T-cell (primary cell): ENCODE data around the gene RBM20. TPM values are rescaled to one million over a fixed set of nuclear protein-coding genes. Genes with fewer than 3 reads are reported as not detected.
A peak's percentile ranks its signal among the peaks of the same experiment; 100 is the strongest.

Experiments used
- ATAC-seq, 4 experiments: fragments of 200-7000 bp in 3 of 4; fragments of 150-1000 bp in 1 of 4; cut with Tn5 transposase; replicated peaks in 1 of 4; 1 replicate in 3 of 4; 2 replicates in 1 of 4; pipeline ENCODE4 v1.10.0; 2021; ENCODE audit warnings: moderate library complexity in 3 of 4, mild to moderate bottlenecking in 2 of 4, moderate number of reproducible peaks in 1 of 4
- CTCF ChIA-PET, 2 donors: fragments of 300-600 bp; sonication (Branson Sonifier 250); formaldehyde crosslinking; loops; one replicate each; lab custom pipeline; 2022; ENCODE audit warnings: antibody characterized with exemption in 2 of 2; lab: Charles Lee
- POLR2A ChIA-PET, 2 donors: fragments of 300-600 bp; sonication (Branson Sonifier 250); formaldehyde crosslinking; loops; one replicate each; lab custom pipeline; 2022; ENCODE audit warnings: antibody characterized with exemption in 2 of 2; lab: Charles Lee
- DNase-seq, 35 experiments: peaks; one replicate each; pipeline versions ENCODE4 v3.0.0 to v3.0.0-alpha.2; 2013 to 2023
- H3K27ac ChIP-seq: one replicate; pipeline ENCODE4 v1.5.1; 2013; ENCODE audit warnings: low read length
- H3K27me3 ChIP-seq, 2 experiments: replicated peaks in 1 of 2; 1 replicate in 1 of 2; 2 replicates in 1 of 2; pipeline versions ENCODE4 v1.6.1 to v1.7.0; 2013; ENCODE audit warnings: low read length in 1 of 2, mixed read lengths in 1 of 2; ENCODE audit not compliant: control insufficient read depth in 2 of 2, insufficient read depth in 2 of 2; ENCODE audit errors: extremely low read depth in 1 of 2
- H3K36me3 ChIP-seq, 2 donors: 1 replicate in 1 of 2; 2 replicates in 1 of 2; pipeline versions ENCODE4 v1.6.1 to v1.7.0; 2013; ENCODE audit warnings: low read length in 1 of 2; ENCODE audit not compliant: control insufficient read depth in 2 of 2, insufficient read depth in 1 of 2; ENCODE audit errors: extremely low read depth in 1 of 2
- H3K4me1 ChIP-seq, 2 experiments: 1 replicate in 1 of 2; 2 replicates in 1 of 2; pipeline versions ENCODE4 v1.6.1 to v1.7.0; 2013; ENCODE audit warnings: low read length in 2 of 2, mixed read lengths in 1 of 2; ENCODE audit not compliant: insufficient read depth in 2 of 2, control insufficient read depth in 1 of 2; ENCODE audit errors: extremely low read depth in 1 of 2
- H3K4me3 ChIP-seq, 2 donors: 1 replicate in 1 of 2; 2 replicates in 1 of 2; pipeline versions ENCODE4 v1.5.1 to v1.7.0; 2013; ENCODE audit warnings: mild to moderate bottlenecking in 2 of 2, low read length in 1 of 2, moderate library complexity in 1 of 2; ENCODE audit not compliant: control insufficient read depth in 1 of 2; ENCODE audit errors: extremely low read depth in 1 of 2
- H3K9me3 ChIP-seq: 2 replicates; pipeline ENCODE4 v1.7.0; 2013
- H3K27ac Mint-ChIP-seq, 2 donors: one replicate each; pipeline ENCODE4 v1.8.0; 2020 to 2021; ENCODE audit warnings: mild to moderate bottlenecking in 2 of 2, mixed read lengths in 2 of 2
- H3K27me3 Mint-ChIP-seq, 2 donors: one replicate each; pipeline ENCODE4 v1.8.0; 2021 to 2022; ENCODE audit warnings: mixed read lengths in 2 of 2
- H3K36me3 Mint-ChIP-seq: one replicate; pipeline ENCODE4 v1.8.0; 2021; ENCODE audit warnings: mixed read lengths
- H3K4me1 Mint-ChIP-seq, 3 donors: one replicate each; pipeline ENCODE4 v1.8.0; 2020 to 2022; ENCODE audit warnings: mixed read lengths in 3 of 3, mild to moderate bottlenecking in 1 of 3
- H3K4me3 Mint-ChIP-seq, 3 donors: one replicate each; pipeline ENCODE4 v1.8.0; 2020 to 2022; ENCODE audit warnings: mild to moderate bottlenecking in 3 of 3, mixed read lengths in 3 of 3, moderate library complexity in 3 of 3
- H3K9me3 Mint-ChIP-seq, 3 donors: one replicate each; pipeline ENCODE4 v1.8.0; 2020 to 2022; ENCODE audit warnings: mixed read lengths in 3 of 3
- WGBS: methylation state at CpG from one replicate; pipeline ENCODE4 v1.1.5; 2013; ENCODE audit warnings: missing lambda C conversion rate; ENCODE audit not compliant: insufficient coverage; 5-methylcytosine and 5-hydroxymethylcytosine counted together
- total RNA-seq, 35 experiments: library from RNA in 6 of 35; stranded (reverse) in 6 of 35; fragments of 120-200 nt in 1 of 35; gene quantifications; one replicate each; pipeline versions ENCODE4 v1.2.1 to v1.2.4 and lab custom pipeline; 2013 to 2026

The RBM20 gene
- total RNA-seq, 5 donors from 2014 or later (not counting 1 experiment from before 2014, with no cell fraction given), result 0.09 to 3.0 (median 0.33) TPM

- Histone ChIP-seq H3K36me3 (peaks cover 0 to 33% of the 10 kb centered on the region in 2 donors), H3K9me3 (no peaks in the 10 kb centered on the region), H3K27me3 (no peaks in the 10 kb centered on the region), H3K4me3 (no peak overlapping the region), H3K27ac (peak overlapping the region; percentile 45), H3K4me1 (peaks cover 16 to 56% of the 10 kb centered on the region in 2 experiments)
- Mint-ChIP-seq H3K27ac (peak overlapping the region; percentile 23 to 40), H3K36me3 (peaks cover 44% of the 10 kb centered on the region), H3K27me3 (no peaks in the 10 kb centered on the region), H3K9me3 (no peaks in the 10 kb centered on the region), H3K4me1 (peaks cover 66 to 72% (median 67%) of the 10 kb centered on the region in 3 donors), H3K4me3 (peak overlapping the region in 1 of 3 donors; percentile 34)
- no peak for ATAC-seq
- no peak for DNase-seq
- WGBS, result no CpG with 5 or more reads among the region's 1 CpG
- ChIA-PET POLR2A (interaction anchor here (0.6 to 4.4 kb wide), 14 partner anchors 9 to 100 kb away, joined by 3 to 36 read pairs (median 5); no protein-coding TSS in a partner anchor), CTCF (interaction anchor here (0.6 to 2.0 kb wide), 9 partner anchors 9 to 74 kb away, joined by 3 to 12 read pairs (median 4); no protein-coding TSS in a partner anchor)
Measured at GRCh38 chr10:110876788-110877187, 232.7 kb downstream of the RBM20 start.

GRCh38 chr10:110880012-110880411, 235.9 kb downstream of the RBM20 start:
- ChIA-PET CTCF (interaction anchor here in 1 of 2 donors (0.6 to 1.1 kb wide), 3 partner anchors 17 to 37 kb away, joined by 3 to 4 read pairs (median 3); no protein-coding TSS in a partner anchor), POLR2A (interaction anchor here (0.5 to 4.4 kb wide), 9 partner anchors 8 to 89 kb away, joined by 3 to 36 read pairs (median 6); partner anchors contain the start of gene PDCD4 (in 1 of the 2))
- Mint-ChIP-seq H3K9me3 (no peaks in the 10 kb centered on the region), H3K27me3 (no peaks in the 10 kb centered on the region), H3K27ac (peak overlapping the region; percentile 7 to 30), H3K4me1 (peaks cover 84 to 86% (median 85%) of the 10 kb centered on the region in 3 donors), H3K36me3 (peaks cover 62% of the 10 kb centered on the region), H3K4me3 (peak overlapping the region in 2 of 3 donors; percentile 8 to 14)
- H3K9me3 ChIP-seq, result no peaks in the 10 kb centered on the region
- peak in 1 of 4 experiments; percentile 30 for ATAC-seq
- 76% methylated on average over 3 of the region's 3 CpGs for WGBS
- H3K27me3 ChIP-seq, result no peaks in the 10 kb centered on the region
- peak overlapping the region; percentile 31 for H3K27ac ChIP-seq
- no peak for DNase-seq
- H3K36me3 ChIP-seq, result peaks cover 0 to 43% of the 10 kb centered on the region in 2 donors
- H3K4me3 ChIP-seq, result no peak overlapping the region
- peaks cover 23 to 58% of the 10 kb centered on the region in 2 experiments for H3K4me1 ChIP-seq

DNA sequence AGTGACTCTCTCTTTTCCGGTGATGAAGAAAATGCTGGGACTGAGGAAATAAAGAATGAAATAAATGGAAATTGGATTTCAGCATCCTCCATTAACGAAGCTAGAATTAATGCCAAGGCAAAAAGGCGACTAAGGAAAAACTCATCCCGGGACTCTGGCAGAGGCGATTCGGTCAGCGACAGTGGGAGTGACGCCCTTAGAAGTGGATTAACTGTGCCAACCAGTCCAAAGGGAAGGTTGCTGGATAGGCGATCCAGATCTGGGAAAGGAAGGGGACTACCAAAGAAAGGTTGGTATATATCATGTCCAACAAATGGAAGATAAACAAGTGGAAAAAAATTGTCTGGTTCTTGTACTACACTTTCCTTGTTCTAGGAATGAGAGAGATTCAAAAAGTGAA, 237.1 kb downstream of the RBM20 start:
- ChIA-PET POLR2A (interaction anchor here (0.6 to 1.9 kb wide), 8 partner anchors 10 to 136 kb away, joined by 3 to 8 read pairs (median 6); partner anchors contain the start of gene PDCD4 (in 1 of the 2)), CTCF (interaction anchor here in 1 of 2 donors (0.6 to 2.8 kb wide), 3 partner anchors 10 to 46 kb away, joined by 3 to 11 read pairs (median 9); no protein-coding TSS in a partner anchor)
- Histone ChIP-seq H3K36me3 (peaks cover 0 to 45% of the 10 kb centered on the region in 2 donors), H3K4me3 (no peak overlapping the region), H3K27me3 (no peaks in the 10 kb centered on the region), H3K27ac (peak overlapping the region; percentile 16), H3K9me3 (no peaks in the 10 kb centered on the region), H3K4me1 (peaks cover 19 to 56% of the 10 kb centered on the region in 2 experiments)
- Mint-ChIP-seq H3K9me3 (no peaks in the 10 kb centered on the region), H3K4me3 (peak overlapping the region; percentile 34 to 49 (median 44)), H3K4me1 (peaks cover 82 to 86% (median 85%) of the 10 kb centered on the region in 3 donors), H3K36me3 (peaks cover 62% of the 10 kb centered on the region), H3K27me3 (no peaks in the 10 kb centered on the region), H3K27ac (peak overlapping the region; percentile 76 to 82)
- DNase-seq, result no peak
- no peak for ATAC-seq
- 92% methylated on average over 7 of the region's 9 CpGs for WGBS

DNA sequence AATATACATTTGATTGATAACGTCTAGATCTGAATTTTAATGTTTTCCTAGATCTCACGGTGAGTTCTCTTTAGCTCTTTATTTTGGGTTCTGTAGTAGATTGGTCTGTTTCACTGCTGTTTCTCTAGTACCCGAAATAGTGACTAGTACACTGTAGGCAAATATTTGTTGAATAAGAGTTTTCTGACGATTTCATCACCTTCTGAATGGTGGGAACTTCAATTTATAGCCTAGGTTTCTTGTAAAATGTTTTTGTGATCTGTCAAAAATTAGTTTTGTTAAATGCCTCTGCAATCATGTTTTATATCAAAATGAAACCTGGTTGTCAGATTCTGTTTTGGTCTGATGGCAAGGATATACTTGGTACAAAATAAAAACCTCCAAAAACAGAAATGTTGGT, 237.8 kb downstream of the RBM20 start:
- H3K27ac Mint-ChIP-seq, result peak overlapping the region; percentile 36 to 45
- 69% methylated on average over 2 of the region's 4 CpGs for whole genome bisulfite sequencing
- H3K4me3 Mint-ChIP-seq, result peak overlapping the region; percentile 29 to 45 (median 35)
- H3K36me3 Mint-ChIP-seq, result peaks cover 64% of the 10 kb centered on the region
- peaks cover 82 to 89% (median 86%) of the 10 kb centered on the region in 3 donors for H3K4me1 Mint-ChIP-seq
- H3K36me3 ChIP-seq, result peaks cover 0 to 47% of the 10 kb centered on the region in 2 donors
- H3K27ac ChIP-seq, result peak overlapping the region; percentile 16
- H3K4me1 ChIP-seq, result peaks cover 19 to 52% of the 10 kb centered on the region in 2 experiments
- ChIA-PET POLR2A (interaction anchor here (0.6 to 1.9 kb wide), 13 partner anchors 9 to 102 kb away, joined by 3 to 11 read pairs (median 4); partner anchors contain the start of gene PDCD4 (in 1 of the 2)), CTCF (interaction anchor here (0.6 to 2.8 kb wide), 7 partner anchors 9 to 79 kb away, joined by 3 to 11 read pairs (median 5); partner anchors contain the start of gene PDCD4 (in 1 of the 2))
- DNase-seq (no peak), ATAC-seq (no peak)
- no peak overlapping the region for H3K4me3 ChIP-seq
- no peaks in the 10 kb centered on the region for H3K9me3 Mint-ChIP-seq
- H3K9me3 ChIP-seq, result no peaks in the 10 kb centered on the region
- no peaks in the 10 kb centered on the region for H3K27me3 Mint-ChIP-seq
- no peaks in the 10 kb centered on the region for H3K27me3 ChIP-seq

DNA sequence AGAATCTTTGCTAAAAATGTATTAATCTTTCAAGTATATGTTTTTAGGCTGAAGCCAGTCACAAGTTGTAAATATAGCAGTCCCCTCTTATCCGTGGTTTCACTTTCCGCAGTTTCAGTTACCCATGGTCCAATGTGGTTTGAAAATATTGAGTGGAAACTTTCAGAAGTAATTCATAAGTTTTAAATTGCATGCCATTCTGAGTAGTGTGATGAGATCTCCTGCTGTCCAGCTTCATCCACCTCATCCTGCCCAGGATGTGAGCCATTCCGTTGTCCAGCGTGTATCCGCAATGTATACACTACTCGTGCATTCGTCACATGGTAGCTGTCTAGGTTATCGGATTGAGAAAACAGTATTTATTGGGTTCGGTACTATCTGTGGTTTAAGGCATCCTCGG, 239.8 kb downstream of the RBM20 start:
- Mint-ChIP-seq H3K36me3 (peaks cover 61% of the 10 kb centered on the region), H3K4me1 (peaks cover 77 to 80% (median 80%) of the 10 kb centered on the region in 3 donors), H3K4me3 (peak overlapping the region; percentile 59 to 68 (median 63)), H3K9me3 (no peaks in the 10 kb centered on the region), H3K27ac (peak overlapping the region; percentile 84 to 87), H3K27me3 (no peaks in the 10 kb centered on the region)
- Histone ChIP-seq H3K27me3 (no peaks in the 10 kb centered on the region), H3K36me3 (peaks cover 0 to 41% of the 10 kb centered on the region in 2 donors), H3K9me3 (no peaks in the 10 kb centered on the region), H3K27ac (peak overlapping the region; percentile 15), H3K4me3 (peak overlapping the region in 1 of 2 donors; percentile 8), H3K4me1 (peaks cover 16 to 40% of the 10 kb centered on the region in 2 experiments)
- ATAC-seq, result peak in 2 of 4 experiments; percentile 13 to 37
- no peak for DNase-seq
- POLR2A ChIA-PET, result interaction anchor here (0.7 to 1.8 kb wide), 4 partner anchors 11 to 56 kb away, joined by 3 to 6 read pairs (median 4); no protein-coding TSS in a partner anchor
- CTCF ChIA-PET, result interaction anchor here in 1 of 2 donors (2.8 kb wide), 1 partner anchor 10 kb away, joined by 11 read pairs; no protein-coding TSS in a partner anchor
- 73% methylated on average over 3 of the region's 10 CpGs for WGBS
